Subcutaneous abdominal adipose tissue (tissue), 5 donors: ENCODE results near the gene PTPRM.

ENCODE experiments used
- H3K27ac ChIP-seq: one replicate; pipeline ENCODE4 v1.7.0; 2013; ENCODE audit warnings: low read depth, mild to moderate bottlenecking, inconsistent platforms, low read length, moderate library complexity
- H3K27me3 ChIP-seq, 5 donors: one replicate each; pipeline ENCODE4 v1.7.0; 2013; ENCODE audit warnings: low read length in 5 of 5, inconsistent platforms in 1 of 5; ENCODE audit not compliant: control insufficient read depth in 5 of 5, insufficient read depth in 4 of 5
- H3K36me3 ChIP-seq, 5 donors: one replicate each; pipeline ENCODE4 v1.7.0; 2013; ENCODE audit warnings: low read length in 5 of 5; ENCODE audit not compliant: control insufficient read depth in 5 of 5, insufficient read depth in 5 of 5
- H3K4me1 ChIP-seq, 5 donors: one replicate each; pipeline ENCODE4 v1.7.0; 2013; ENCODE audit warnings: low read length in 5 of 5, mild to moderate bottlenecking in 3 of 5, moderate library complexity in 1 of 5; ENCODE audit not compliant: control insufficient read depth in 5 of 5, insufficient read depth in 5 of 5
- H3K4me3 ChIP-seq, 5 donors: one replicate each; pipeline ENCODE4 v1.7.0; 2013; ENCODE audit warnings: low read length in 5 of 5, low read depth in 1 of 5
- H3K9ac ChIP-seq, 5 donors: one replicate each; pipeline ENCODE4 v1.7.0; 2013; ENCODE audit warnings: low read length in 5 of 5, mild to moderate bottlenecking in 4 of 5, moderate library complexity in 3 of 5
- H3K9me3 ChIP-seq, 5 donors: one replicate each; pipeline ENCODE4 v1.7.0; 2013; ENCODE audit warnings: low read length in 5 of 5; ENCODE audit not compliant: control insufficient read depth in 5 of 5
- donor health status: healthy.
- donor health status: healthy.
- donor health status: healthy.
- donor health status: healthy.
- donor health status: healthy.

The PTPRM gene

DNA sequence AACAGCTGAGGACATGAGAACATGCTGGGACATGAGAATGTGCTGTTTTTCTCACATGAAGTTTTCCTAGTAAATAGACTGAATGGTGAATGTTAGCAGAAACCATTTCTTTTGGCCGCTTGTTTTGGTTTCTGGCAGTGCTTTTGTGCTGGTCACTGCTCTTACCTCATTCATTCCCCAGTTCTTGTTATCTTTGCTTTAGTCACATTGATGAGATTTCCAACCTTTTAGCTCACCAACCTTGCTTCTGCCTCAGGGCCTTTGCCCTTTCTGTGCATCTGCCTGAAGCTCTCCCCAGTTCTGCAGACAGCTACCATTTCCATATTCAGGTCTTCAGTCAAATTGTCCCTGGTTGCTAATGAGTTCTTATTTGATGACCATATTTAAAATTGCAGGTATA lies 91.6 kb downstream of the PTPRM start:
- Histone ChIP-seq H3K9ac (no peak overlapping the region), H3K4me3 (no peak overlapping the region), H3K4me1 (peaks cover 7 to 42% (median 35%) of the 10 kb centered on the region in 5 donors), H3K27ac (no peak overlapping the region), H3K9me3 (peaks cover 0 to 2% (median 0%) of the 10 kb centered on the region in 5 donors), H3K27me3 (no peaks in the 10 kb centered on the region), H3K36me3 (peaks cover 0 to 3% (median 0%) of the 10 kb centered on the region in 5 donors)

GRCh38 chr18:7661207-7661606 lies 94.1 kb downstream of the PTPRM start:
- Histone ChIP-seq H3K36me3 (peaks cover 0 to 3% (median 0%) of the 10 kb centered on the region in 5 donors), H3K27ac (no peak overlapping the region), H3K4me3 (no peak overlapping the region), H3K9ac (no peak overlapping the region), H3K27me3 (no peaks in the 10 kb centered on the region), H3K4me1 (peaks cover 7 to 45% (median 39%) of the 10 kb centered on the region in 5 donors), H3K9me3 (no peaks in the 10 kb centered on the region)

DNA sequence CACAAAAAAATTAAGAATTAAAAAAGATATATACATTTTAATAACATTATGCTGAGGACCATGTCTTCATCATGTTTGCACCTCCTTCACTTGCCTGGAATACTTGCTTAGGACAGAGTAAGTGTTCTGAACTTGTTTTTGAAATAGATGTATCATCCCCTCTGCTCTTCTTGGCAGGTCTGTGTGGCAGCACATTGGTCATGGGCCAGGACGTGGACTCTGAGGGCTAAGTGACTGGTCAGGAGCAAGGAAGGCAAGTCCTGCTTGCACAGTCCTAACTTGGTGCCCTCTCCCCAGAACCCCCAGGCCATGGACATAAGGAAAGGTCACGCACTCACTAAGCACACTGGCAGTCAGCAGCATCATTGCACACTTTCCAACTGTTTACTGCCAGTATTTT lies 95.8 kb downstream of the PTPRM start:
- H3K27ac ChIP-seq = no peak overlapping the region
- no peak overlapping the region for H3K9ac ChIP-seq
- H3K27me3 ChIP-seq = no peaks in the 10 kb centered on the region
- H3K36me3 ChIP-seq = peaks cover 0 to 3% (median 0%) of the 10 kb centered on the region in 5 donors
- H3K9me3 ChIP-seq = no peaks in the 10 kb centered on the region
- H3K4me1 ChIP-seq = peaks cover 7 to 39% (median 28%) of the 10 kb centered on the region in 5 donors
- no peak overlapping the region for H3K4me3 ChIP-seq

DNA sequence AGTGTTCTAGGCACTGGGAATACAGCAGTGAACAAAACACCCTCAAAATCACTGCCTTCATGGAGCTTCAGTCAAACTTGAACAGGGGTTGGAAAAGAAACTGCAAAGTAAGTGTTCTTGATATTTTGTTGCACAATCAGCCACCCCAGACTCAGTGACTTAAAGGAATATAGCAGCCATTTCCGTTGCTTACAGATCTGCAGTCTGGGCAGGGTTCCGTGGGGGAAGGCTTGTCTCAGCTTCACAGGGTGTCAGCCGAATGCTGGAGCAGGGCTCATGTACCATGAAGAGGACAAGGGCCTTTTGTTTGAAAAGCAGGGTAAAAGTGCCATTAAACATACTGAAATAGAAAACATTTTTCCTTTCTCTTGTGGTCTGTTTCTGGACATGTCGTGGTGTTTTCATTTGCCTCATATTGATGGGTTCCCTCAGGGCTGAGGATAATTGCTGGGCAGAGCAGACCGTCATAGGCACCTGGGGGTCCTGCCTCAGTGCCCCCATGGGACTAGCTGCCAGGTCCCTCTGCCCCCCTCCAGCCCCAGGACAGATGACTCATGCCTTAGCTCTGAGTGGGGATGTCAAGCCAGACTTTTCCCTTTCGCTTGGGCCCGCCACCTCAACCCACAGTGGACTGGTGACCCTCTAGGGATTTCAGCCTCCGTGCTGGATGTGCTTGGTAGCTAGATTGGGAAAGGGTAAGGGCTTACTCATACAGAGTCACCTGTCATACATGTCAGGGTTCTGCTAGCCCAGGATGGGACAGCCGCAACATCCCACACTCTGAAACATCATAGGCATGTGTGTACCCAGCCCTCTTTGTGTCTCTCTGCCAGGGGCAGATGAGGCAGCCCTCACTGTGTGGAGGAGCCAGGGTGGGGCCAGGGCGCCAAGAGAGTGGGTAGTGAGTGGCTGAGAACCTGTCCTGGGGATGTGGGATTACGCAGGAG lies 96.5 kb downstream of the PTPRM start:
- Histone ChIP-seq H3K9ac (no peak overlapping the region), H3K27me3 (no peaks in the 10 kb centered on the region), H3K27ac (no peak overlapping the region), H3K36me3 (peaks cover 0 to 3% (median 0%) of the 10 kb centered on the region in 5 donors), H3K9me3 (no peaks in the 10 kb centered on the region), H3K4me1 (peaks cover 6 to 38% (median 23%) of the 10 kb centered on the region in 5 donors), H3K4me3 (no peak overlapping the region)

DNA sequence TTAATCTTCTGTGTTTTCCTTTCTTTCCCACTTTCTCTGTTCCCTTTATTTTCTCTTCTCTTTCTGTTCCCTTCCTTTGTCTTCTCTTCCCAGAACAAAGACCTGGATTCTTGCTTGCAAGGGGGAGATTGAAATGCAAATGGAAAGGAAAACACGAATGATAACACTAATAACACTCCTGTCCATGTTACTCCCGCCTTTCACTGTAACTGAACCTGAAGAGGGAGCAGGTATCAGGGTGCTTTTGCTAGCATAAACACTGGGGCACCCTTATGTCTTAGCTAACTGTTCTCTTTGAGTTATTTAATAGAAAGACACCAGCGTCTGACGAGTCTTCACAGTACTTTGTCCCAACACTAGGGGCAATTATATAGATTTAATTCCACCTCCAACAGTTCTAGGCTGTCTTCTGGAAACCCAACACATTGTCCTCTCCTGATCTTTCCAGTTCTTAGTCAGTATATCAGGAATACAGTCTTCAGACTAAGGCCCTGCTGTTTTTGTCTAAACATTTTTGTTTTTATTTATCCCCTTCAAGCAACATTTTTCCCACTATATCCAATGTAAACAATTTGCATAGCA lies 99.2 kb downstream of the PTPRM start:
- Histone ChIP-seq H3K9me3 (no peaks in the 10 kb centered on the region), H3K4me3 (no peak overlapping the region), H3K4me1 (peaks cover 2 to 39% (median 26%) of the 10 kb centered on the region in 5 donors), H3K36me3 (peaks cover 0 to 3% (median 0%) of the 10 kb centered on the region in 5 donors), H3K27ac (no peak overlapping the region), H3K9ac (no peak overlapping the region), H3K27me3 (no peaks in the 10 kb centered on the region)

- no peaks in the 10 kb centered on the region for H3K36me3 ChIP-seq
- no peak overlapping the region for H3K27ac ChIP-seq
- no peaks in the 10 kb centered on the region for H3K27me3 ChIP-seq
- no peaks in the 10 kb centered on the region for H3K9me3 ChIP-seq
- H3K4me1 ChIP-seq = peaks cover 0 to 18% (median 12%) of the 10 kb centered on the region in 5 donors
- no peak overlapping the region for H3K4me3 ChIP-seq
- no peak overlapping the region for H3K9ac ChIP-seq
Measured at GRCh38 chr18:7668392-7668791, 101.3 kb downstream of the PTPRM start.

DNA sequence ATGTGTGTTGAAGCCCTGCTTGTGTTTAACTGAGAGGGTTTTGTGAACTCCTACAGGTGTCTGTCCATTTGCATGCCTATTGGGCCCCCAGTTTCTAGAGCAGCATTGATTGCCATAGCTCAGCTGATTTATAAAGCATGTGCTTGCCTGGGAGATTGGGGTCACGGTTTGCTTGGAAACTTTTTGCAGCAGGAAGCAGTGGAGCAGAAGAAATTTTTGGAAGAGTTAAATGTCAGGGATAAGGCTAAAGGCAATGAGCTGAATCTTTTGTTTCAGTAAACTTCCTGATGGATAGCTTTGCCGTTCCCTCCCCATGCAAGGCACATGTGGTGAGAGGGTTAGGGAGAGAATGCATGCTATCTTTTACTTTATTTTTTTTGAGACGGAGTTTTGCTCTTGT lies 102.2 kb downstream of the PTPRM start:
- H3K36me3 ChIP-seq = no peaks in the 10 kb centered on the region

DNA sequence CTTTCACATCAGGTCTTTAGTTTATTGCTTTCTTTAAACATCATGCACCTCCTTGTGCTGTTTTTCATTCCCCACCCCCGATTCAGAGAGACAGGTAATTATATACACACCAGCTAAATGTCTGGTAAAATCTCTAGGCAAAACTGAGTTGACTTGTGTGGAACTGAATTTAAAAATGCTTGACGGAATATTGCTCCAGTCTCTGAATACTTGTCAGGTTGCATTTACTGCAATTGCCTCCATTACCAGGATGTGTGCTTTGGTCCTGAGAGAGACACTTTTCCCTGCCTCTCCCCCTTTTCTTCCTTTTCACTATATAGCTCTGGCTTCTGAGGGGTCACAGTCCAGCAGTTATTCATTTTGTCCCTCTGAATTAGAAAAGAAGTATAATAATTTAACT lies 104.0 kb downstream of the PTPRM start:
- no peaks in the 10 kb centered on the region for H3K9me3 ChIP-seq
- H3K9ac ChIP-seq = no peak overlapping the region
- no peak overlapping the region for H3K4me3 ChIP-seq
- no peaks in the 10 kb centered on the region for H3K27me3 ChIP-seq
- peaks cover 0 to 13% (median 7%) of the 10 kb centered on the region in 5 donors for H3K4me1 ChIP-seq
- no peaks in the 10 kb centered on the region for H3K36me3 ChIP-seq
- H3K27ac ChIP-seq = no peak overlapping the region

More for the DNA sequence above, 102.2 kb downstream of the PTPRM start:
- no peaks in the 10 kb centered on the region for H3K9me3 ChIP-seq
- H3K27ac ChIP-seq = no peak overlapping the region
- no peak overlapping the region for H3K9ac ChIP-seq
- H3K27me3 ChIP-seq = no peaks in the 10 kb centered on the region
- no peak overlapping the region for H3K4me3 ChIP-seq
- H3K4me1 ChIP-seq = peaks cover 0 to 11% (median 5%) of the 10 kb centered on the region in 5 donors

DNA sequence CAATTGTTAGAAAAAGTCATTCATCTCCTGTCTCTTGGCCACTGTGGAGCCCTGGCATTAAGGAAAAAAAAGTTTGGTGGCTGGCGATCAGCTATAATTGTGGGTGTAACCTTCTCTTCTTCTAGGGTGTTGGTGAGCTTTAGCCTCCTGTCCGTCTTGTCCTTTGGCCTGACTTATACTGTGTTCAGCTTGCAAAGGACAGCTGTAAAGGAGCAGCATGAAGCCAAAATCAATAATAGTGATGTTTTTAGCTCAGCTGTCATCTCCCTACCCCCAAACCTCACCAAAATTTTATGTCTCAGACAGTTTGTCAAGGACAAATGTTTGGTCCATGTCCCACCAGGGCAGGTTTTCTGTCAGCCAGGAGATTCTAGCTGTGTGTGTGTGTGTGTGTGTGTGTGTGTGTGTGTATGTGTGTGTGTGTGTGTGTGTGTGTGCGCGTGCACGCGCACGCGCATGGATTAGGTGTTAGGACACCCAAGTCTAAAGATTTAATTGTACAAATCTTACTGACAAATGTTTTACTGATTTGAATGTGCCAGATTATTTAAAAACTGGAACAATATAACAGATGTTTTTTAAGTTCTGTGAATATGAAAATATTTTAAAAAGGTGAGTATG lies 109.2 kb downstream of the PTPRM start:
- Histone ChIP-seq H3K4me1 (peaks cover 0 to 18% (median 15%) of the 10 kb centered on the region in 5 donors), H3K27ac (no peak overlapping the region)

DNA sequence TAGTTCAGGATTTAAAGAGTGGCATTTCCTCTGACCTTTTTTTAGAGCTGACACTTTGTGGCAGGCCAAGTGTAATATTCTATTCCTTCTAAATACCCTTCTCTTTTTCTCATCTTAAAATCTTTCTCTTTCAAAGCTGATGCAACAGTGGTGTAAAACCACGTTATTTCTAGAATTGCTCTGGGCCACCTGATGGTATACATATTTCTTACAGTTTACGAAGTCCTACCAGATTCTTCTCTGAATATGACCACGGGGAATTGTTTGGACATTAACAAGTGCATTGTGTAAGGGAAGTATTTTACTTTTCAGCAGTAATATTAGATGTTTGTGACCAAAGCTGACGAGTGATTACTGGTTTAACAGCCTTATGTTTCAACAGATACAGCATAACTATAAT lies 109.9 kb downstream of the PTPRM start:
- H3K36me3 ChIP-seq = no peaks in the 10 kb centered on the region

More for the DNA sequence above, 109.2 kb downstream of the PTPRM start:
- no peaks in the 10 kb centered on the region for H3K27me3 ChIP-seq
- H3K9me3 ChIP-seq = no peaks in the 10 kb centered on the region
- H3K9ac ChIP-seq = no peak overlapping the region
- no peak overlapping the region for H3K4me3 ChIP-seq
- no peaks in the 10 kb centered on the region for H3K36me3 ChIP-seq

More for the DNA sequence above, 109.9 kb downstream of the PTPRM start:
- H3K4me3 ChIP-seq = no peak overlapping the region
- H3K27me3 ChIP-seq = no peaks in the 10 kb centered on the region
- no peak overlapping the region for H3K9ac ChIP-seq
- no peaks in the 10 kb centered on the region for H3K9me3 ChIP-seq
- no peak overlapping the region for H3K27ac ChIP-seq
- peaks cover 0 to 18% (median 17%) of the 10 kb centered on the region in 5 donors for H3K4me1 ChIP-seq
